Endothelial cell of hepatic sinusoid (primary cell): ENCODE results near the gene FAM120C.

Experiments
- in situ Hi-C: cut with HindIII; loops from 2 replicates; pipeline ENCODE4 v1.10.0; 2017; ENCODE audit warnings: low sequenced_read_pairs

FAM120C gene

DNA sequence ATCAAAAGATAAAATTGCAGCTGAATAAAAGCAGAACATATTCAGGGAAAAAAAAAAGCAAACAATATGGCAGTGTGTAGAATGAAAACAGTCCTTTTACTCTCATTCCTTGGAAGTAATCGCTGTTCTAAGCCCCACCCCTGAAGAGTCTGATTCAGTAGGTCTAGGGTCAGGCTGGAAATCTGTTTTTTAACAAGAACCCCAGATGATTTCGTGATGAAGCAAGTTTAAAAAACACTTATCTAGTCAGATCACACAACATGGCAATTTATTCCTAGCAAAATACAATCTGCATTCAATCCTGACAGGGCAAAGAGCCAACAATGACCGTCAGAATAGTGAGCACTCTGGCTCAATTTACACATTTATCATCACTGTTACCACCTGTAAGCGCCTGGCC, 16.1 kb downstream of the FAM120C start:
- in situ Hi-C loops: loop anchor here (25.0 kb wide), 1 partner anchor 105 kb away; no protein-coding TSS in a partner anchor

DNA sequence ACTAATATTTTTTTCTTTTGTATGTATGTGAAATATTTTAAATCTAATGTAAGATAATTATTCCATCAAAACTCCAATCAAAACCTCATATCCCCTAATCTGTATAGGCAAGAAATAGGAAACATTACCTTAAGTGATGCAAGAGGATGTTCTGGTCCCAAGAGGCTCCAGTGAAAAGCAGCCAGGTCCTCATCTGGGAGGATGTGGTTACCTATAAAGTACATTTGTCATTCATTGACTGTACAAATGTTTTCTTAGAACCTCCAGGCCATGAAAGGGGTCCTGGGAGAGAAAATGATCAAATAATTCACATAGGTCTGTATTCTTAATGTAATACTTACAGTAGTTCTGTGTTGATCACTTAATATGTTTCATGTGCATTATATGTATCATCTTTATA, 25.5 kb downstream of the FAM120C start:
- in situ Hi-C loops: loop anchor here (25.0 kb wide), 1 partner anchor 95 kb away; no protein-coding TSS in a partner anchor

DNA sequence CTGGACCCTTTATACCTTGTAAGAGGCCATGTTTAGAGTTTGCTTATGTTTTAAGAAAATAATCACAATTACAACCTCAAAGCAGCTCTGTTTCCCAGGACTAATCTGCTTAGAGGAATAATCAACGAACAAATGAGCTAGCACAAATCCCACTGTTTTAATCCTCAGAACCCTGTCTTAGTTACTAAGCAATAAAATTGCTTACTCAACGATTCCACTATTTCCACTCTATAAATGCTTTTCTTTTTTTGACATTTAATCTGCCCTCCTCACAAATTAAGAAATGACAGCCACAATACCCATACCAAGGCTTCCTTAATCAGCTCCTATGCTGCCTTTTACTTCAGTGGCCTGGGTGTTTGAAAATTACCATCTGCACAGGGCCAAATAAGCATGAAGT, 48.8 kb downstream of the FAM120C start:
- in situ Hi-C loops: no loop called here

DNA sequence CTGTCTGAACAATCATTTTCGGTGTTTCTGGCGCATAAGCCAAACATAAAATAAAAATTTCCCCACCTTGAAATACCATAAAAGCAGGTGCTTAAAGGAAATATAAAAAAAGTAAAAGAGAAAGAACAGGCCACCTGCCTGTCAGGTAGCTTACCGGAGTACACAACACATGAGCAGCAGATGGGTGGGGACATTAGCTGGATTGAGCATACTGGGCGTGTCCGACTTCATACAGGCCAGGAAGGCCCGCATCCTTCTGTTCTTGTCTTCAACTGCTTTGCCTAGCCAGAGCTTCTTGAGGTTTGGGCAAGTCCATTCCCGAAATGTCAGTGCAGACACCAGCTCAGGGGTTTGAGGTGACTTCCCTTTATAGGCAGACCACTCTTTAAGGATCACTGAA, 66.7 kb downstream of the FAM120C start:
- in situ Hi-C loops: no loop called here

DNA sequence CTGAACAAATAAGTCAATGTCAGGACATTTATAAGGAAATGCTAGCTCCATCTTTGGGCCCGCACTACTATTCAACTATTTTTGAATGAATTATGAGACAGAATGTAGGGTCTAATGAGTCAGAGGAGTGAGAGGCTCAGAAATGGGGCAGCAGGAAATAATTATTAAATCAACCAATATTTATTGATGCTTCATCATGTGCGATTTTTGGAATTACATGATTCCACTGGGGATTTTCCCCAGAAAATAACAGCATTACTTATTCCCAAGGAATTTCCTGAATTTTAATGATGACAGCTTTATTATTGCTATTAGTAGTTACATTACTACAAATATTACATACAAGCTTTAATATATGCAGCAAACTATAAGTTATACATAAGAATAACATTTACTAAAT, 89.5 kb downstream of the FAM120C start:
- in situ Hi-C loops: no loop called here

DNA sequence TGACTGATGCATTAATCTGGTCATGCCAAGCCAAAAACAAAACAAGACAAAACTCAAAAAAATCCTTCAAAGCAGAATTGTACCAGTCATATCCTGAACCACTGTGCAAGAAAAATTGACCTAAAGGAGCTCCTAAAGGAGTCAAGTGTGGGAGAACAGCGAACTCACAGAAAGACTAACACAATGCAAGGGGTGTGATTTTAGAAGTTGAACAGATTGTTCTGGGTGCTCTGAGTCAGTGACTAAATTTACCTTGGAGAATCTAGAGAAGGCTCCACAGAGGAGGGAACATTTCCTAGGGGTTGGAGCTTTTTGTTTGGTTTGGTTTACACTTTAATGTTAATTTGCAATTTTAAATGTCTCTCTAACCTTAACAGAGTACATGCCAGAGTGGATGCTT, 89.9 kb downstream of the FAM120C start:
- in situ Hi-C loops: no loop called here

DNA sequence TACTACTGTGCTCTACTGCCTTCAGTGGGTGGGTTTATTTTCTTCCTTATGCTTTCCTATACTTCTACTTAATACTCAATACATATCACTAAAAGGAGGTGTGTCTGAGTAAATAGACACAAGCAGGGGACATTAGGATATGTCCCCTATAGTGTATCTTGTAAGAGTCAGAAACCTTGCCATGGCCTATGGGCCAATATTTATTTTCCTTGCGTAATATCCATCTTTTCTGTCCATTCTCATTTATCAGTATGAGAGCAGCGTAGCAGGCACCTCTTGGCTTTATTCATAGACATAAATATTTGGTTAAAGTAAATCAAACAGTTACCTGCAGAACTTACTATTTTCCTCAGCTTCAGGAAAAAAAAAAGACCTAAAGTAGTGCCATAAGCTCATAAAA, 92.2 kb downstream of the FAM120C start:
- in situ Hi-C loops: no loop called here

DNA sequence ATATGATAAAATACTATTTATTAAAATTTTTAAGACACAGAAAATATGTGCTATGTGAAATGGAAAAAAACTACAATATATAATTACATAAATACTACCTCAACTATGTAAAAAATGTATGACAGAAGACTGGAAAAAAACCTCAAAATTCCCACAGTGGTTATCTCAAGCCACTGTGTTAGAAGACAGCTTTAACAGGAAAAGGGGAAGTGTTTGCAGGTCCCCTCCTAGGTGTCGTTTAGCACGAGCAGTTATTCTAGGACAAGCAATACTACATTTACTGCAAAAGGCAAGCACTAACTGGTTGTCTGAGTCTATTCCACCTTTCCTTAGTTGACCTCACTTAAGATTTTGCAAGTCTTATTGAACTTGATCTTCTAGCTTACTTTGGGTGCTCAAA, 93.9 kb downstream of the FAM120C start:
- in situ Hi-C loops: no loop called here

DNA sequence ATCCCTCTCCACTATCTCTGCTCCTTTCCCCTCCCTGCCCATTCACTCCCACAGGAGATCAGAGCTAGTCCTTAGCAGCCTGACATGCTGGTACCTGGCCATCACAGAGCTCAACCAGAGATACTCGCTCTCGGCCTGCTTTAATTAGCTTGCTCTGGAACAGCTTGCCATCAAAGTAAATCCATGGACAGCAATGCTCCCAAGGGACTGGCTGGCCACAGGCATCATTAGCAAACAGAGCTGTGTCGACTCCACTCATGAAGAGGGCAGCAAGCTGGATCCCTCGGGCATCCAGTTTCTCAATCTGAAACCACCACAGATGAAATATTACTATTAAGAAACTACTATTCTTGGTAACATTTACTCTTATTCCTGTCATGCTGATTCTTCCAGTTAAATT, 95.4 kb downstream of the FAM120C start:
- in situ Hi-C loops: no loop called here

DNA sequence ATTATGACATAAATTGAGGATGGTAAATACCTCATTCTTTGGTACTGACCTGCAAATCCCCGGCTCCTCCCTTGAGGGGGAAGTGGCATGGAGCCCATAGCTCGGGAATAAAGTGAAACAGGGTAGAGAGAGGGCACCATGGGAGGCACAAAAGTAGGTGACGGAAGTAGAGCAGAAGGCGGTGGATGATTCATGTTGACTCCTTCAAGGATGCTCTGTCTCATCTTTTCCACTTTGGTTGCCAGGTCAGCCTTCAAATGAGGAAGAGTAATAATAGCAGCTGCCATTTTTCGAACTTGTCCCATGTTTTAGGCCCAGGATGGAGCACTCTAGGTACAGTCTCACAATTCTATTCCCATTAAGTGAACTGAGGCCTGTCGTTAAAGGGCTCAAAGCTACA, 97.4 kb downstream of the FAM120C start:
- in situ Hi-C loops: no loop called here

DNA sequence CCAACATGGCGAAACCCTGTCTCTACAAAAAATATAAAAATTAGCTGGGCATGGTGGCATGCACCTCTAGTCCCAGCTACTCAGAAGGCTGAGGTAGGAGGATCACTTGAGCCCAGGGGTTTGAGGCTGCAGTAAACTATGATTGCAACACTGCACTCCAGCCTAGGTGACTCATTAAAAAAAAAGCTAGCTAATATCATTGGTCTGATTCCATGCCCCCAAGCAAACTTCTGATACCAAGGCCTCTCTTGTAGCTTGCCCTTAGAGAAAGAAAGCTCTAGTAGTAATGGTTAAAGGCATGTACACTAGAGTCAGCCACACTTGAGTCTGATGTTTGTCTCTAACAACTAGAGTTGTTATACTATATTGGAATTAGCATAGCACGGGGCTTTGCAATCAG, 106.2 kb downstream of the FAM120C start:
- in situ Hi-C loops: no loop called here

DNA sequence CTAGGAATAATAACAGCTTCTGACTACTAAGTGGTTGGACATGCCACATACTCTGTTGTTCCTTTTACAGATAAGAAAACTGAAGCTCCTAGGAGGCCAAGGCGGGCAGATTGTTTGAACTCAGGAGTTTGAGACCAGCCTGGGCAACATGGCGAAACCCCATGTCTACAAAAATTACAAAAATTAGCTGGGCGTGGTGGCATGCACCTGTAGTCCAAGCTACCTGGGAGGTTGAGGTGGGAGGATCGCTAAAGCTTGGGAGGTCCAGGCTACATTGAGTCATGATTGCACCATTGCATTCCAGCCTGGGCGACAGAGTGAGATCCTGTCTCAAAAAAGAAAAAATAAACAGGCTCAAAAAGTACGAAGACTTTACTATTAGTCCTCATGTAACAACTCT, 108.2 kb downstream of the FAM120C start:
- in situ Hi-C loops: loop anchor here (25.0 kb wide), 1 partner anchor 87 kb away; no protein-coding TSS in a partner anchor

DNA sequence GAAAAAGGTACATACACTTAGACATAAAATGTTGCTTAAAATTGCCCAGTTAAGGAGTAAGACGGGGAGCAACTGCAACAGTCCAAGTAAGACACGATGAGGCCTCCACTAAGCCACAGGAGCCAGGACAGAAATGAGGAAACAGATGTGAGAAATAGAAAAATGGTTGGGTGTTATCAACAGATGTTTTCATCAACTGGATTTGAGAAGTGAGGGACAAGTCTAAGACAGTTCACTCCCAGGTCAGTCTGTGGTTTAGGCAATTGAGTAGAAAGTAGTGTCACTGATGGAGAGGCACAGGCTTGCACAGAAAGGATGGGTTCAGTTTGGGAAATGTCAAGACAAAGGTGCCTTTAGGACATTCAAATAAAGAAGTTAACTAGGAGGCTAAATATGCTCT, 115.3 kb downstream of the FAM120C start:
- in situ Hi-C loops: loop anchor here (25.0 kb wide), 1 partner anchor 95 kb away; no protein-coding TSS in a partner anchor

DNA sequence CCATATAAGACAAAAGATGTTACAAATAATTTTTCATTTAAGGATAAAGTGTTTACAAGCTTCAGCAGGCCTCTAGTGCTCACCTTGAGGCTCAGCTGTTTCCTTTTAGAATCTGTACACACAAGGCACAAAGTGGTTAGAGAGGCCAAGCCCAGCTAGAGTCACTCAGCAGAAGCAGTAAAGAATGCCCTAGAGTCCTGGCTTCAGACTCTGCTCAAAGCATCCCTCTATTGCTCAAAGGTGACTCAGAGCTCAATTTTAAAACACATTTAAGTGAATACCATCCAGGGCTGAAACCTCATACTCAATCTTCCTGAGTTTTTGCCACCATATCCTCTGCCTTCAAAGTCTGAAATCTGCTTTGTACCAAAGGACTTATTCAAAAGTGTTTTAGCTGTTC, 116.2 kb downstream of the FAM120C start:
- in situ Hi-C loops: loop anchor here (25.0 kb wide), 1 partner anchor 95 kb away; no protein-coding TSS in a partner anchor

DNA sequence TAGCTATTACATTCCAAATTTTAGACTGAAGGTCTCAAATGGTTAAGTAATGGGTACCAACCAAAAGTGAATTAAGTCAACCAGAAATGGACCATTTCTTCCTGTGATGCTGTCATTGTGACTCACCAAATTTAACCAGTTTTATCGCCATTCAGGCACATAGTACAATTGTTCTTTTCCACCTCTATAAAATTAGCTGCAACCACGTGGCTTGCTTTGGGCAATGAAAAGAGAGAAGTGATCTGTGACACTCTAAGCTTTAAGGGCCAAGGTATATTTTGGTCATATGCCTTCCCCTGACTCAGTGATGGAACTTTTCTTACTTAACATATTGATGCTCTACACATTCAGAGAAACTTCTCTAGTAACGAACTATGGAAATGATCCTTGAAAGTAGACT, 118.5 kb downstream of the FAM120C start:
- in situ Hi-C loops: loop anchor here (25.0 kb wide), 1 partner anchor 98 kb away; no protein-coding TSS in a partner anchor

DNA sequence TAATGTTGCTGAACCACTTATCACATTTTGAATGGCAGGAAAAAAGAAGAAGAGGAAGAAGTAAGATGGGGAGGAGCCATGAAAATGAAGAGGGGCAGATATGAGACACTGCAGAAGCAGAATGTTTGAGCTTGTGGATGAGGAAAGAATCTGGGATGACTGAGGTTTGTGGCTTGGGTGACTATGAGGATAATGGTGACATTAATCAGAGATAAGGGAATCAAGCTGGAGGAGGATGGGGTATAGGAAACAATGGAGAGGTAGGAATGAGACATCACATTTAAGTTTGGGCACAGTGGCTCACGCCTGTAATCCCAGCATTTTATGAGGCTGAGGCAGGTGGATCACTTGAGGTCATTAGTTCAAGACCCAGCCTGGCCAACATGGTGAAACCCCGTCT, 119.7 kb downstream of the FAM120C start:
- in situ Hi-C loops: loop anchor here (25.0 kb wide), 1 partner anchor 99 kb away; no protein-coding TSS in a partner anchor

DNA sequence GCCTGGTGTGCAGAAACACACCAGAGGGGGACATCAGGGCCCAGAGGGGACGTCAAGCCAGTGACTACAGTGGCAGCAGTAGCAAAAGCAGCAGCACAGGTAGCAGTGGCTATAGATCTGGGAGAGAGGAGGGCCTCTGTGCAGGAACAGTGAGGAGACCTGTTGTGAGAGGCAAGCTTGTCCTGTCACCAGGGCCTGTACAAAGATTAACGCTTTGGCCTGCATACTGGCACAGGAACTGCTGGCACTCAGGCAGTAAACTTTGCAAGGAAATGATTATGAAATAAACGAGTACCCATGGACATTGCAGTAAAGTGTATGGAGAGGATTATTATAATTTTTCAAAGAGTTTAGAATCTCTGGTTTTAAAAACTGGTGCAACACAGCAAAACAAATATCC, 133.3 kb downstream of the FAM120C start:
- in situ Hi-C loops: loop anchor here (25.0 kb wide), 1 partner anchor 112 kb away; no protein-coding TSS in a partner anchor

DNA sequence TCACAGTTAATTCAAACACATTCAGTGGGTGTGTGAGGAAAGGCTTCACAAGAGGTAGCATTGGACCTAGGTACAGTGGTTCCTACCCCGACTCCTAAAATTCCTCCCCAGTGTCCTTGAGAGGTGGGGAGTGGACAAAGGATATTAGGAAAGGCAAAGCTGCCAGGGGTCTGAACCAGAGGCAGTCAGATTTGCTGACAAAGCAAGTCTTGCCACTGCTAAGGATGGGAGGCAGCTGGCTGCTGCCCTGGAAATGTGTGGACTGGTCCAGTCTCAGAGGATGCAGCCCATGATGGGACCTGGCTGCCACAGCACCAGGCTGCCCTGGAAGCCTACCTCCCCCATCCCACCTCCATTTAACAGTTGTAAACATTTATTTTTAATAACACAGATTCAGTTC, 134.6 kb downstream of the FAM120C start:
- in situ Hi-C loops: no loop called here

DNA sequence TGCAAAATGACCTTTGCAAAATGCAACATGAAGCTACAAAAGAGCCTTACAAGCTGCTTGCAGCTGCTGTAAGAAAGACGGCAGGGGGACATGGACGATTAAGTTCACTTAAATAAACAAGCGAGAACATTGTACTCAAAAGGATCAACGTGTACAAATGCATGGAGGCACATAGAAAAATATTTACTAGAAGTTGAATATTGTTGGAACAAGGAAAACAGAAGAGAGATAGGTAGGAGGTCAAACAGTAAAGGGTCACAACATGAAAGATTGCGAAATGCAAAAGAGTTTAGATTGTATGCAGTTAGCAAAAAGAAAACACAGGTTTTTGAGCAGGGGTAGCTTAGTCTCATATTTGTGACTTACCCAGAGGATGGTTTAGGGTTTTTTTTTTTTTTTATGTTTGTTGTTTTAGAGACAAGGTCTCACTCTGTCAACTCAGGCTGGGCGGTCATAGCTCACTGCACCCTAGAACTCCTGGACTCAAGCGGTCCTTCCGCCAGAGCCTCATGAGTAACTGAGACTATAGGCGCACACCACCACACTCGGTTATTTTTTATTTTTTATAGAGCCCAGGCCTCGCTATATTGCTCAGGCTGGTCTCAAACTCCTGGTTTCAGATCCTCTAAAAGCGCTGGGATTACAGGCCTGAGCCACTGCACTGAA, 137.4 kb downstream of the FAM120C start:
- in situ Hi-C loops: no loop called here

DNA sequence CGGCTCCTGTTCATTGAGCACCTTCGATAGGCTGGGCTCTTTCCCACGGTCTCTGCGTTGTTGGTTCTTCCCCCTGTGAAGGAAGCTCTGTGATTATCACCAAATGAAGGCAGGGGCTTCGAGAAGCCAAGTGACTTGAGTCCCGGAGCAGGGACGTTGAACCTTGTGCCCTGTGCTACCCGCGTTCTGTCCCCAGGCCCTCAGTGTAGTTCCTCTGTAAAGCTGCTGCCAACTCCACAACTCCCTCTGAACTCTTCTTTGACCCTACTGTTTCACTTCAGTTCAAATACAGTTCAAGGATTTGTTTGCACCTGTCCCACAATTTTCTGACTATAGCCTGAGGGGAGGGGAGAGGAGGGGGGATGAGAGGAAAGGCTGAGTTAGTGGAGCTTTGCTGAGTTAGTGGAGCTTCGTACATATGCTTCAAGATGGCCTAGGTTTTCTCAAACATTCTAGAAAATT, 138.1 kb downstream of the FAM120C start:
- in situ Hi-C loops: no loop called here

DNA sequence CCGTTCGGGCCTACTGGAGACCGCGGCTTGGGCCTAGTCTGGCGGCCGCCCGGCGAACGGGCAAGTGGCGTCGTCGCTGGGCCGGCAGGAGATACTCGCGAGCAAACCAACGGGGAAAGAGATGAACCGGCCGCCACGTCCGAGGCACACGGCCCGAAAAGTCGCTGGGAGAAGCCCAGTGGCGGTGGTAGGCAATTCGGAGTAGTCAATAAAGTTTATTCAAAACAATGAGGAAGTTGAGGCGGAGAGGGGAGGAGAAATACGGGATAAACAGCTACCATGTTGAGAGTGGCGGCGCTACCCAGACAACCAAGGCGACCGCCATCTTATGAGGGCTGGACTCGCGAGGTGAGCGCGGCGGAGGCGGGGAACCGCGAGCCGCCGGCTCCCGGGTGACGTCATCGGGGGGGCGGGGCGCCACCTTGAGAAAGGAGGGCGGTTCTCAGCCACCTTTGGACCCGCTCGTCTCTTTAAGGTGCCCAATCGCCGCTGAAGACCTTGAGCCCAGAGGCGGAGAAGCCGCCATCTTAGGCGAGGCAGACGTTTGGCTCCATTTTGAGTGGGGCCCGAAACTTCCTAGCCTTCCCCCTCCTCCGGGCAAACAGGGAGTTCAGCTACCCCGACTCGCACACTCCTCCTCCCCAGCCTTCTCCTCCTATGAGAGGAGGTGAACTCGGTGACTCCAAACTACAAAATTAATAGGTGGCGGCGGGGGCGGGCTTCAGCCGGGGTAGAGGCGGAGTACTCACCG, 138.8 kb downstream of the FAM120C start, which contains the start of gene PHF8:
Gene PHF8, minus strand, starts transcription at position 348 of the 751 bp plus-strand sequence. CDS start 1,745 bp downstream, outside the sequence.
- in situ Hi-C loops: no loop called here
